ENCODE data around the gene ZBTB9.
A peak's percentile ranks its signal among the peaks of the same experiment; 100 is the strongest.

The ZBTB9 gene

DNA sequence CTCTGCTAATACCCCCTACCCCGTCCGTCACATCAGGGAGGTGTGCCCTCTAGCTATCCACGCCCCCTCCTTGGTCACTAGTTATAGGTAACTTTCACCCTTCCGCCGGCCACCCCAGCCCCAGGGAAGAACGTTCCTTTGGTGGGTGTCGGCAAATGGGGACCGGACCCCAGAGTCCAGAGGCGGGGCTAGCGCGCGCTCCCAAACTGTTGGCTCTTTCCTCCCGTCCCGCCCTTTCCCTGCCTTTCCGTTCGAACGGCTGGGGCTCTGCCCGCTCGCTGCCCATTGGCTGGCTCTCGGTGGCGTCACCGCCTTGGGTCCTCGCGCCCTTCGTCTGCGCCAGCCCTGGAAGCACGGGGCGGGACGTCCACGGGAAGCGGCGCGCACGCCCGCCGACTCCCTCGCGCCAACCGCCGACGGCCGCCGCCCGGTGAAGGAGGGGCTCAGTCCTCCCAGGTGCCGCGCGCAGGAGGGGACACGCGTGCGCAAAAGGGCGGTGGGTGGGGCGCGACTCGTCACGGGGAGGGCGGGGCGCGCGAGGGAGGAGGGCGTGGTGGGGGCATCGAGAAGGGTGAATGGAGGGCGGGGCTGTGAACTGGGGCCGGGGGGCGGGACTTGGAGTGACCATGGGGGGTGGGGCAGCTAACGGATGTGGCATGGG is 44.2 kb upstream of the ZBTB9 start:
- TF ChIP-seq, protein P1, sequence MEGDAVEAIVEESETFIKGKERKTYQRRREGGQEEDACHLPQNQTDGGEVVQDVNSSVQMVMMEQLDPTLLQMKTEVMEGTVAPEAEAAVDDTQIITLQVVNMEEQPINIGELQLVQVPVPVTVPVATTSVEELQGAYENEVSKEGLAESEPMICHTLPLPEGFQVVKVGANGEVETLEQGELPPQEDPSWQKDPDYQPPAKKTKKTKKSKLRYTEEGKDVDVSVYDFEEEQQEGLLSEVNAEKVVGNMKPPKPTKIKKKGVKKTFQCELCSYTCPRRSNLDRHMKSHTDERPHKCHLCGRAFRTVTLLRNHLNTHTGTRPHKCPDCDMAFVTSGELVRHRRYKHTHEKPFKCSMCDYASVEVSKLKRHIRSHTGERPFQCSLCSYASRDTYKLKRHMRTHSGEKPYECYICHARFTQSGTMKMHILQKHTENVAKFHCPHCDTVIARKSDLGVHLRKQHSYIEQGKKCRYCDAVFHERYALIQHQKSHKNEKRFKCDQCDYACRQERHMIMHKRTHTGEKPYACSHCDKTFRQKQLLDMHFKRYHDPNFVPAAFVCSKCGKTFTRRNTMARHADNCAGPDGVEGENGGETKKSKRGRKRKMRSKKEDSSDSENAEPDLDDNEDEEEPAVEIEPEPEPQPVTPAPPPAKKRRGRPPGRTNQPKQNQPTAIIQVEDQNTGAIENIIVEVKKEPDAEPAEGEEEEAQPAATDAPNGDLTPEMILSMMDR (IDR thresholded peaks at IDR 0.05; ENCODE audit: low read depth, low read length): no peak
- peak; percentile 100 for DNase-seq
- Histone ChIP-seq H3K4me3 (ENCODE audit: low read depth, low read length) (peak overlapping the region; percentile 62), H3K27me3 (ENCODE audit: insufficient read depth, low read depth, severe bottlenecking) (no peaks in the 10 kb centered on the region), H3K36me3 (peaks cover 72% of the 10 kb centered on the region), H3K27ac (peak overlapping the region; percentile 97), H3K9me3 (ENCODE audit: severe bottlenecking) (no peaks in the 10 kb centered on the region)

- Histone ChIP-seq H3K36me3 (peaks cover 72% of the 10 kb centered on the region), H3K9me3 (ENCODE audit: severe bottlenecking) (no peaks in the 10 kb centered on the region), H3K4me3 (ENCODE audit: low read depth, low read length) (peak within 1 kb of the TSS; percentile 62), H3K27ac (peak within 1 kb of the TSS; percentile 97), H3K27me3 (ENCODE audit: insufficient read depth, low read depth, severe bottlenecking) (no peaks in the 10 kb centered on the region)
- peak; percentile 88 for DNase-seq
- TF ChIP-seq, protein P1 (IDR thresholded peaks at IDR 0.05; ENCODE audit: low read depth, low read length): no peak; the same call in 1 of the 2 replicates
These were observed 43.4 kb upstream of the ZBTB9 start, which contains the start of gene PHF1 for GRCh38 chr6:33410711-33411631. PHF1 (plus strand) TSS chr6:33411014; CDS start chr6:33412264, 1,250 bp downstream.

DNA sequence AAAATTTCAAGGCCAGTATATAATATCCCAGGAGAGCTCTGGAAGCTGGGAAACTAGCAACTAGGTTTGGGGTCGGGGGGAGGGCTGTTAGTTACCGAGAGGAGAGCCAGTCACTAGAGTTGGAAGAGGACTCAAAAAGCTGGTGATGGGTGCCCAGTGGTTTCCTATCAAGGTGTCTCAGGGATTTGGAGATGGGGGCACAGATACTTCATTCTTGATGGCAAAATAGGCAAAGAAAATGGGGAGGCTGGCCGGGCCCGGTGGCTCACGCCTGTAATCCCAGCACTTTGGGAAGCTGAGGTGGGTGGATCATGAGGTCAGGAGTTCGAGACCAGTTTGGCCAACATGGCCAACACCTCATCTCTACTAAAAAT is 42.8 kb upstream of the ZBTB9 start:
- DNase-seq: no peak
- TF ChIP-seq, protein P1 (IDR thresholded peaks at IDR 0.05; ENCODE audit: low read depth, low read length): no peak
- H3K9me3 ChIP-seq (ENCODE audit: severe bottlenecking): no peaks in the 10 kb centered on the region
- peaks cover 72% of the 10 kb centered on the region for H3K36me3 ChIP-seq
- H3K27me3 ChIP-seq (ENCODE audit: insufficient read depth, low read depth, severe bottlenecking): no peaks in the 10 kb centered on the region
- peak overlapping the region; percentile 97 for H3K27ac ChIP-seq
- H3K4me3 ChIP-seq (ENCODE audit: low read depth, low read length): peak overlapping the region; percentile 62

DNA sequence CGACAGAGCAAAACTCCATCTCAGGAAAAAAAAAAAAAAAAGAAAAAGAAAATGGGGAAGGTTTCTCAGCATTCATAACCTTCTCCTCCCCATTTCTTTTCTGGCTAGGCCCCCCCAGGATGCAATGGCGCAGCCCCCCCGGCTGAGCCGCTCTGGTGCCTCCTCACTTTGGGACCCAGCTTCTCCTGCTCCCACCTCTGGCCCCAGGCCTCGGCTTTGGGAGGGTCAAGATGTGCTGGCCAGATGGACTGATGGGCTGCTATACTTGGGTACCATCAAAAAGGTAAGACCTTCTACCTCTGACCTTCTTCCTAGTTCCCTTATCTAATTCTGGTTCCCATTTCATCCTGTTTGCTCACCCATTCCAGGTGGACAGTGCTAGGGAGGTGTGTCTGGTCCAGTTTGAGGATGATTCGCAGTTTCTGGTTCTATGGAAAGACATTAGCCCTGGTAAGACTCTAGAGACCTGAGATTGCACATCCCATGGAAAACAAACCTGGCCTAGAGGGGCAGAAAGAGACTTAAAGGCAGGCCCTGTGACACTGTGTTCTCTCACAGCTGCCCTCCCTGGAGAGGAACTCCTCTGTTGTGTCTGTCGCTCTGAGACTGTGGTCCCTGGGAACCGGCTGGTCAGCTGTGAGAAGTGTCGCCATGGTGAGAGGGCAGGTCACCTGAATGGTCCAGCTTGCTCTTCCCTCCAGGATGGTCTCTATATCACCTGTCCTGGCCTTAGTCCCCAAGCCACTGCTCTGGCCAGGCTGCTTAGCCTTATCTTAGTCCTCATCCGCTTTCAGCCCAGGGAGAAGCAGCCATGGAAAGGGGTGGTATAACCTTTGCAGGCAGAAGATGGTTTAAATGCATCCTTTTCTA is 42.0 kb upstream of the ZBTB9 start:
- no peak overlapping the region for H3K4me3 ChIP-seq (ENCODE audit: low read depth, low read length)
- no peak for DNase-seq
- peaks cover 72% of the 10 kb centered on the region for H3K36me3 ChIP-seq
- H3K27me3 ChIP-seq (ENCODE audit: insufficient read depth, low read depth, severe bottlenecking): no peaks in the 10 kb centered on the region
- peak overlapping the region; percentile 4; the same call in 1 of the 2 replicates for H3K27ac ChIP-seq
- no peaks in the 10 kb centered on the region for H3K9me3 ChIP-seq (ENCODE audit: severe bottlenecking)
- TF ChIP-seq, protein P1 (IDR thresholded peaks at IDR 0.05; ENCODE audit: low read depth, low read length): no peak

DNA sequence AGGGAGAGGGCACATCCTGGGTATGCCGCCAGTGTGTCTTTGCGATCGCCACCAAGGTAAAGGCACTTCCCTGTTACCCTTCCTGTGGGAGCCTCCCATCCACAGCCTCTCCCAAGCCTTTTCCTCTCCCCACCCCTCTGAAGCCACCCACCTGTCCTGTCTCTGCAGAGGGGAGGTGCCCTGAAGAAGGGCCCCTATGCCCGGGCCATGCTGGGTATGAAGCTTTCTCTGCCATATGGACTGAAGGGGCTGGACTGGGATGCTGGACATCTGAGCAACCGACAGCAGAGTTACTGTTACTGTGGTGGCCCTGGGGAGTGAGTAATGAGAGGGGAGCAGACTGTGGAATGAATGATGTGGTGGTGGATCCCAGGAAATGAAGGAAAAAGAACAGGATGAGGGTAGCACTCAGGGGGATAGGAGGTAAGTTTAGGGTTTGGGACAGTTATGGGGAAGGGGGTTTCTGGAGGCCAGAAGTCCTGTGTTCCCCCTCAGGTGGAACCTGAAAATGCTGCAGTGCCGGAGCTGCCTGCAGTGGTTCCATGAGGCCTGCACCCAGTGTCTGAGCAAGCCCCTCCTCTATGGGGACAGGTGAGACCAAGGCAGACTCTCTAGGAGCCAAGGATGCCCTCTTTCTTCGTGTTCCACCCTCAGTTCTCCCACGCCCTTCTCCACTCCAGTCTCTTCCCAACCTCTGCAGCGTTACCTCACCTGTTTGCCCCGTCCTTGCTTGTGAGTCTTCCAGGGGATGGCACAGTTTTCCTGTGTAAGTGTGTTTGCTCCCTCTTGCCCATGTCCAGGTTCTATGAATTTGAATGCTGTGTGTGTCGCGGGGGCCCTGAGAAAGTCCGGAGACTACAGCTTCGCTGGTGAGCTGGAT is 40.9 kb upstream of the ZBTB9 start:
- no peaks in the 10 kb centered on the region for H3K27me3 ChIP-seq (ENCODE audit: insufficient read depth, low read depth, severe bottlenecking)
- H3K9me3 ChIP-seq (ENCODE audit: severe bottlenecking): no peaks in the 10 kb centered on the region
- DNase-seq: no peak
- TF ChIP-seq, protein P1 (IDR thresholded peaks at IDR 0.05; ENCODE audit: low read depth, low read length): no peak
- no peak overlapping the region for H3K27ac ChIP-seq
- H3K36me3 ChIP-seq: peaks cover 62% of the 10 kb centered on the region
- H3K4me3 ChIP-seq (ENCODE audit: low read depth, low read length): no peak overlapping the region
